ENCODE results near the gene CDKL4.
"Not testable (repeated sequence)": the region's sequence is repeated elsewhere in the genome, so short reads cannot be mapped to it uniquely, and the experiment has no call there.

The CDKL4 gene

DNA sequence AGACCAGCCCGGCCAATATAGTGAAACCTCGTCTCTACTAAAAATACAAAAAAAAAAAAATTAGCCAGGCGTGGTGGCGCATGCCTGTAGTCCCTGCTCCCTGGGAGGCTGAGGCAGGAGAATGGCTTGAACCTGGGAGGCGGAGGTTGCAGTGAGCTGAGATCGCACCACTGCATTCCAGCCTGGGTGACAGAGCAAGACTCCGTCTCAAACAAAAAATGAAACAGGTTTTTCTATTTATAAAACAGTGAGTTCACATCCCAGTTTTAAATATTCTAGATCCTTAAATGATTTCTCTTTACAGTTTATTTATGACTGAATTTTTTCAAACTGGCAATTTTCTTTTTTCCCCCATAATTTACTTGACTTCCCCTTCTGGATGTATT, 102.8 kb downstream of the CDKL4 start:
- DNase-seq, result not testable (repeated sequence)

DNA sequence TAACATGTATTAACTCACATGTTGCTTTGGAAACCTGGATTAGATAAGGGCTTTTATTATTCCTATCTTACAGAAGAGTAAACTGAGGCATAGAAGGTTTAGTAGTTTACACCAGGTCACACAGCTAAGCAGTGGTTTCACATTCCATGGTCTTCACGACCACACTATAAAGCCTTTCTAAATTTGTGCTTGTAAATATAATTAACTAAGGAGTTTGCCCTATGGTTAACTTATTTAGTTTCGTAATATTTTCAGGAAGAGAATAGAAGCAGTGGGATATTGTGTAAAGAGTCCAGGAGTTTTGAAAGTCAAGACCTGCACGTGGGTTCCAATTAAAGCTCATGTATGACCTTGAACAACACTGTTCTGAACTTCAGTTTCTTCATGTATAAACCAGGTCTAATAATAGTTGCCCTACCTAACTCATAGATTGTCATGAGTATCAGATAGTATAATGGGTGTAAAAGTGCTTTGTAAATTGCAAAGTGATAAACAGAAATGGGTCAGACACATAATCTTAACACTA, 103.4 kb downstream of the CDKL4 start:
- DNase-seq, result no peak

DNA sequence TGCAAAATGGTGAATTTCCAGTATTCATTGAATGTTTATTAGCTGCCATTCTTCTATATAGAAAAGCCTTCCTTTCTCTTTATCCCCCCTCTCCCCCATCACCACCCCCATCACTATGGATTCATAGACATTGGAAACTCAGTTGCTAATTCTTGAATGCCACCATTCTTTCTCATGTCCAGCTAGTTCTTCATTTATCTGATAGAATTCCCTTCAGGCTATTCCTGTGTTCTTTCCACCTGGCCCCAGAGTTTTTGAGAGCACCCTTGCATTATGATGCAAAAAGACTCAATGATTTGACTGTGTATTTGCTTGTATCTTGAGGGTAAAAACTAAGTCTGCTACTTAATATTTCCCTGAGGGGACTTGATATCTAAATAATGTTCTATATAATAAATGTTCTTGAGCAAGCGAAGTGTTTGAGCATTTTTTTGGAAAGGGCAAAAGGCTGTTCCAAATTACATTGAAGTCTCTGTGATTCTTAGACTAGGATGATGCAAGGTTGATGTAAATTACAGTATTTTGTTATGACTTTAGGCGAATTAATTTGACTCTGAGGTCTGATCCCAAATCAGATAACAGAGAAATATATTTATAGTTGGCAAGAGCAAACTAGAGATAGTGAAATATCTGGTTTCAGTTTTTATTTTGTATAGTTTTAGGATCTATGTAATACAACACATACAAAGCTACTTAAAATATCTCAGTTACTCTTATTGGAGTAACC, 104.1 kb downstream of the CDKL4 start:
- DNase-seq, result no peak

DNA sequence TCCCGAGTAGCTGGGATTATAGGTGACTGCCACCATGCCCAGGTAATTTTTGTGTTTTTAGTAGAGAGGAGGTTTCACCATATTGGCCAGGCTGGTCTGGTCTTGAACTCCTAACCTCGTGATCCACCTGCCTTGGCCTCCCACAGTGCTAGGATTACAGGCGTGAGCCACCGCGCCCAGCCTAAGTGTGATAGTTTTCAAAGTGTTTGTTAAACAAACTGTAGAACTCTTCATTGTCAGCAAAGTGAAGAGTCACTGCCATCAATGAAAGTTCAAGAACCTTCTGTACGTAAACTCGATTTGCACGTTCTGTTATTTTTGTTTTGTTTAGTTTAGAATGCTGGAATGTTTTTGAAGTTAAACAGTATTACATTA, 104.9 kb downstream of the CDKL4 start:
- no peak for DNase-seq

DNA sequence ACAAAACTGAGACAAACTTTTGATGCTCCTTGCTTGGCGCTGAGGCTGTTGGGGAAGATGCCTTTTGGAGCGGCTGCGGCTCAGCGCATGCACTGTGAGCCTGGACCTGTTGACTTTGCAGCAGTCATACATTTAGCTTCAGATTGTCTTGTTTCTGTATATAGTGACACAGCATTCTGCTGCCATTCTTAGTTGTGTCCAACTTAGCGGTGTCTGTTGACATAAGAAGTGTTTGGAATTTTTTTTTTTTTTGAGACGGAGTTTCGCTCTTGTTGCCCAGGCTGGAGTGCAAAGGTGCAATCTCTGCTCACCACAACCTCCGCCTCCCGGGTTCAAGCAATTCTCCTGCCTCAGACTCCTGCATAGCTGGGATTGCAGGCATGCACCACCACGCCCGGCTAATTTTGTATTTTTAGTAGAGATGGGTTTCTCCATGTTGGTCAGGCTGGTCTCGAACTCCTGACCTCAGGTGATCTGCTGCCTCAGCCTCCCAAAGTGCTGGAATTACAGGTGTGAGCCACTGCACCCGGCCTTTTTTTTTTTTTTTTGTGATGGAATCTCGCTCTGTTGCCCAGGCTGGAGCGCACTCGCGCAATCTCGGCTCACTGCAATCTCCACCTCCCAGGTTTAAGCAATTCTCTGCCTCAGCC, 105.5 kb downstream of the CDKL4 start:
- not testable (repeated sequence) for DNase-seq

DNA sequence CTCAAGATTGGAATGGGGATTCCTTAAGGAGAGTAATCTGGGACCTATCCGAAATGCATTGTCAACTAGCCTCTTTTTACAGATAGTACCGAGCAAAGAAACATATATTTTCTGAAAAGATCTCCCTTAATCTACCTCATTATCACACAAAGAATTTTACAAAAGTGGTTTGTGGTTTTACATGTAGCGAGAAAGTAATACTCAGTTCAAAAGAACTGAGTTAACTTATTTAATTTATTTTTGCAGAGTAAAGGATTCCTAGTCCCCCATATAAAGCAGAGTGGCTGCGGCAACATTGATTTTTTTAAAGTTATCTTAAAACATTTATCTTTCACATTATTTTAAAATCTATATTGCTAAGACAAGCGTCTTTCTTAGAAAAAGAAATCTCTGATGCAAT, 107.0 kb downstream of the CDKL4 start:
- DNase-seq, result no peak

DNA sequence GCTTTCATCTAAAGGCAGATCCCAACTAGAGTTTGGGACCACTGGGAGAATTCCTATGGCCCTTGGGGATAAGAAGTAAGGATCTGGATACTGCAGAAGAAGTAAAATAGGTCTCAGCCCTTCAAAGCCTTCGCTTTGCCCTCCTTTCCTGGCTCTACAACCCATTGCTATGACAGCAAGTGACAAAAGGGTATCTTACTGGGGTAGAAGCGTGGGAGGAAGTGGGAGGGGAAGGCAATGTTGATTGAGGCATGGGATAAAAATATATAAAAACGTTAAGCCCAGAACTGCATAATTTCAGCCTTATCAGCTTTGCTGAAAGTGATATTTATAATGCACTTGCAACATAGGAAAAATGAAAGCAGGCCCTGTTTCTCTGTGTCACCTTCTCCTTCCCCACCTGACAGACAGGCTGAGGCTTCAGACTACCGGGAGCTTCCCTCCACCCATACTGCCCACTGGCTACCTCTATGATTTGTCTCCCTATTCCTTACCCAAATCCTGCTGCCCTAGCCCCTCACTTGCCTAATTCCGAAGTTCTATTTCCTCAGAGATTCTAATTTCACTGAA, 108.0 kb downstream of the CDKL4 start:
- no peak for DNase-seq

DNA sequence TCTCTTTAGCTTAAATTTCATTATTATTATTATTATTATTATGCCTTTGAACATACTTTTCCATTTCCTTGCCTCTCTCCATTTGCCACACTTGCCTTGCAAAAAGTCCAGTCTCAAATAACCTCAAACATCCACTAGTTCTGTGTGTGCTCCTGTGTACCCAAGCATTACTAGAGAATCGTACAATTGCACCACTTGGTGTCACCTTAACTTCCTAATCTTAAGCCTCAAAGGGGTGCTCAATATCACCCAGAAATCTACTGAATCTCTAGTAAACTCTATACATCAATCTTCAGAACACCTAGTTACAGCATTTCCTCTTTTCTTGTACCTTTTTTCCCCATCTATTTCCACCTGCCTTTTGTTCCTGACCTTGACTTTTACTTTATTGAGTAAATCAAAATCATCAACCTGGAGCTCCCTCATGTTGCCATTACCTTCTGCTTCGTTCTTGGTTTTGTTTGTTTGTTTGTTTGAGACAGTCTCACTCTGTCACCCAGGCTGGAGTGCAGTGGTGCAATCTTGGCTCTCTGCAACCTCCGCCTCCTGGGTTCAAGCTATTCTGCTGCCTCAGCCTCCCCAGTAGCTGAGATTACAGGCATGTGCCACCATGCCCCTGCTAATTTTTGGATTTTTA, 110.4 kb downstream of the CDKL4 start:
- no peak for DNase-seq

DNA sequence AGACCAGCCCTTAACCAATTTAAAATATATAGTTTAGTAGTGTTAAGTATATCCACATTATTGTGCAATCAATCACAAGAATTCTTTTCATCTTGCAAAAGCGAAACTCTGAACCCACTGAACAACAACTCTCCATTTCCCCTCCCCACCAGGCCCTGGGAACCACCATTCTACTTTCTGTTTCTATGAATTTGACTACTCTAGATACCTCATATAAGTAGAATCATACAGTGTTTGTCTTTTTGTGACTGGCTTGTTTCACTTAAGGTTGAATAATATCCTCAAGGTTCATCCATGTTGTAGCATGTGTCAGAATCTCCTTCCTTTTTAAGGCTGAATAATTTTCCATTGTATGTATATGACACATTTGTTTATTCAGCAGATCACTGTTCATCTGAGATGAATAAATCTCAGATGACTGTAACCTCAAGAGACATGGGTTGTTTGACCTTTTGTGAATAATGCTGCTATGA, 114.8 kb downstream of the CDKL4 start:
- no peak for DNase-seq

DNA sequence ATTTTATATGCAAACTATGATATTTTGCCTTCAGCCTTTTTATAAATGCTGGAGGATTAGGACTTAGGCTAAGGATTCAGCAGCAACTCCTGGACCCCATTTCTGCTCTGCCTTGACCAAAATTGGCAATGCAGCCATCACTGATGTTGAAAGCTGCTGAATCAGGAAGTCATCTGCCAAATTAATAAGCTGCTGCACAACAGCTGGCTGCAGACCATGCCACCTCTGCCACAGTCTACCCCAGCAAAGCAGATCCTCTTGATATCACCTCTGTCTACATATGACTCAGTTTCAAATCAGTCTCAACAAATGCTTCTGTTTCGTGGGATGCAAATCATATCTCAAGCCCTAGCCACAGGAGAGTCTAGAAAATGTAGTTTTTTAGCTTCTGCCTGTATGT, 115.8 kb downstream of the CDKL4 start:
- no peak for DNase-seq
